Activated CD8-positive, alpha-beta memory T cell treated with anti-CD3 and anti-CD28 coated beads, Interleukin-2, amount 10 ng/mL, durations not matched to agents 7 days and 5 days (primary cell): Measurements from ENCODE around the gene AHI1. TPM values are rescaled to one million over a fixed set of nuclear protein-coding genes. Genes with fewer than 3 reads are reported as not detected.

Experiments
- ATAC-seq: fragments of 150-1000 bp; cut with Tn5 transposase; one replicate; pipeline ENCODE4 v1.10.0; 2021; ENCODE audit warnings: moderate library complexity
- CTCF ChIA-PET: fragments of 350-600 bp; sonication (Branson Sonifier 250); formaldehyde crosslinking; loops from one replicate; lab custom pipeline; 2021; ENCODE audit warnings: antibody characterized with exemption; lab: Charles Lee
- DNase-seq: peaks from one replicate; pipeline ENCODE4 v3.0.0-alpha.2; 2020
- H3K27ac Mint-ChIP-seq: one replicate; pipeline ENCODE4 v1.8.0; 2021; ENCODE audit warnings: mild to moderate bottlenecking, mixed read lengths
- H3K27me3 Mint-ChIP-seq: one replicate; pipeline ENCODE4 v1.8.0; 2021; ENCODE audit warnings: mixed read lengths
- H3K36me3 Mint-ChIP-seq: one replicate; pipeline ENCODE4 v1.8.0; 2021; ENCODE audit warnings: mild to moderate bottlenecking, mixed read lengths
- H3K4me1 Mint-ChIP-seq: one replicate; pipeline ENCODE4 v1.8.0; 2021; ENCODE audit warnings: mixed read lengths
- H3K4me3 Mint-ChIP-seq: one replicate; pipeline ENCODE4 v1.8.0; 2021; ENCODE audit warnings: mild to moderate bottlenecking, moderate library complexity, mixed read lengths
- H3K9me3 Mint-ChIP-seq: one replicate; pipeline ENCODE4 v1.8.0; 2022; ENCODE audit warnings: low read depth, mixed read lengths
- total RNA-seq, 2 experiments: library from RNA; stranded (reverse); gene quantifications; one replicate each; pipeline ENCODE4 v1.2.3, GENCODE V29; 2021

Gene AHI1
- total RNA-seq, 2 experiments from 2014 or later = 29.8 to 88.0 TPM

GRCh38 chr6:135527116-135527959 lies 29.8 kb upstream of the AHI1 start:
- no peaks in the 10 kb centered on the region for H3K27me3 Mint-ChIP-seq
- H3K36me3 Mint-ChIP-seq = peaks cover 1% of the 10 kb centered on the region
- peaks cover 6% of the 10 kb centered on the region for H3K4me1 Mint-ChIP-seq
- DNase-seq (no peak), ATAC-seq (no peak)
- no peak overlapping the region for H3K4me3 Mint-ChIP-seq
- H3K9me3 Mint-ChIP-seq = no peaks in the 10 kb centered on the region
- H3K27ac Mint-ChIP-seq = no peak overlapping the region
- CTCF ChIA-PET = interaction anchor here (2.1 kb wide), 1 partner anchor 9 kb away, joined by 11 read pairs; no protein-coding TSS in a partner anchor

- DNase-seq (no peak), ATAC-seq (no peak)
- no peak overlapping the region for H3K4me3 Mint-ChIP-seq
- H3K36me3 Mint-ChIP-seq = peaks cover 5% of the 10 kb centered on the region
- CTCF ChIA-PET = interaction anchor here (2.1 kb wide), 1 partner anchor 10 kb away, joined by 11 read pairs; no protein-coding TSS in a partner anchor
- H3K9me3 Mint-ChIP-seq = no peaks in the 10 kb centered on the region
- H3K4me1 Mint-ChIP-seq = peaks cover 6% of the 10 kb centered on the region
- H3K27me3 Mint-ChIP-seq = no peaks in the 10 kb centered on the region
- H3K27ac Mint-ChIP-seq = no peak overlapping the region
Measured at GRCh38 chr6:135525594-135525993, 28.1 kb upstream of the AHI1 start.

- no peak for DNase-seq
- H3K36me3 Mint-ChIP-seq = peaks cover 12% of the 10 kb centered on the region
- peaks cover 19% of the 10 kb centered on the region for H3K4me1 Mint-ChIP-seq
- no peak overlapping the region for H3K4me3 Mint-ChIP-seq
- H3K9me3 Mint-ChIP-seq = peaks cover 6% of the 10 kb centered on the region
- no peak overlapping the region for H3K27ac Mint-ChIP-seq
- CTCF ChIA-PET = no interaction called here
- no peaks in the 10 kb centered on the region for H3K27me3 Mint-ChIP-seq
- ATAC-seq = no peak
Measured at GRCh38 chr6:135522965-135523692, 25.6 kb upstream of the AHI1 start.

GRCh38 chr6:135521431-135521830 lies 23.9 kb upstream of the AHI1 start:
- no peak overlapping the region for H3K4me3 Mint-ChIP-seq

GRCh38 chr6:135520781-135521180 lies 23.2 kb upstream of the AHI1 start:
- DNase-seq = no peak
- Mint-ChIP-seq H3K27ac (no peak overlapping the region), H3K4me3 (no peak overlapping the region), H3K36me3 (peaks cover 18% of the 10 kb centered on the region), H3K9me3 (peaks cover 12% of the 10 kb centered on the region), H3K27me3 (no peaks in the 10 kb centered on the region), H3K4me1 (peaks cover 19% of the 10 kb centered on the region)
- ATAC-seq = no peak
- CTCF ChIA-PET = interaction anchor here (1.1 to 1.6 kb wide), 3 partner anchors 12 to 15 kb away, joined by 3 to 5 read pairs (median 3); no protein-coding TSS in a partner anchor

More at GRCh38 chr6:135521431-135521830, 23.9 kb upstream of the AHI1 start:
- DNase-seq (no peak), ATAC-seq (no peak)
- peaks cover 19% of the 10 kb centered on the region for H3K4me1 Mint-ChIP-seq
- CTCF ChIA-PET = no interaction called here
- H3K27ac Mint-ChIP-seq = no peak overlapping the region
- H3K9me3 Mint-ChIP-seq = peaks cover 12% of the 10 kb centered on the region
- H3K27me3 Mint-ChIP-seq = no peaks in the 10 kb centered on the region
- peaks cover 18% of the 10 kb centered on the region for H3K36me3 Mint-ChIP-seq

- peaks cover 19% of the 10 kb centered on the region for H3K4me1 Mint-ChIP-seq
- no peak overlapping the region for H3K27ac Mint-ChIP-seq
- no peaks in the 10 kb centered on the region for H3K27me3 Mint-ChIP-seq
- peaks cover 12% of the 10 kb centered on the region for H3K9me3 Mint-ChIP-seq
- H3K4me3 Mint-ChIP-seq = no peak overlapping the region
- peak; percentile 53 for ATAC-seq
- H3K36me3 Mint-ChIP-seq = peaks cover 18% of the 10 kb centered on the region
- CTCF ChIA-PET = interaction anchor here (0.7 to 0.9 kb wide), 3 partner anchors 47 to 696 kb away, joined by 3 read pairs; no protein-coding TSS in a partner anchor
- no peak for DNase-seq
Measured at GRCh38 chr6:135519348-135519747, 21.8 kb upstream of the AHI1 start.

GRCh38 chr6:135517527-135517926 lies 20.0 kb upstream of the AHI1 start:
- H3K9me3 Mint-ChIP-seq = peaks cover 12% of the 10 kb centered on the region
- peaks cover 17% of the 10 kb centered on the region for H3K36me3 Mint-ChIP-seq
- no peaks in the 10 kb centered on the region for H3K27me3 Mint-ChIP-seq
- ATAC-seq = no peak
- H3K4me1 Mint-ChIP-seq = peaks cover 13% of the 10 kb centered on the region
- no peak overlapping the region for H3K4me3 Mint-ChIP-seq
- no peak overlapping the region for H3K27ac Mint-ChIP-seq
- CTCF ChIA-PET = interaction anchor here (0.7 kb wide), 1 partner anchor 12 kb away, joined by 3 read pairs; no protein-coding TSS in a partner anchor
- DNase-seq = no peak

- Mint-ChIP-seq H3K9me3 (peaks cover 13% of the 10 kb centered on the region), H3K27ac (no peak overlapping the region), H3K4me1 (peaks cover 10% of the 10 kb centered on the region), H3K36me3 (peaks cover 12% of the 10 kb centered on the region), H3K4me3 (no peak overlapping the region), H3K27me3 (no peaks in the 10 kb centered on the region)
- CTCF ChIA-PET = interaction anchor here (1.0 kb wide), 1 partner anchor 712 kb away, joined by 3 read pairs; no protein-coding TSS in a partner anchor
- no peak for DNase-seq
- no peak for ATAC-seq
Measured at GRCh38 chr6:135514706-135515105, 17.2 kb upstream of the AHI1 start.

- H3K27ac Mint-ChIP-seq = peak overlapping the region; percentile 59
- peak; percentile 90 for ATAC-seq
- no peak overlapping the region for H3K4me3 Mint-ChIP-seq
- no peaks in the 10 kb centered on the region for H3K27me3 Mint-ChIP-seq
- H3K4me1 Mint-ChIP-seq = peaks cover 12% of the 10 kb centered on the region
- no peaks in the 10 kb centered on the region for H3K36me3 Mint-ChIP-seq
- DNase-seq = no peak
- no peaks in the 10 kb centered on the region for H3K9me3 Mint-ChIP-seq
- CTCF ChIA-PET = interaction anchor here (0.8 to 3.5 kb wide), 18 partner anchors 8 to 724 kb away, joined by 3 to 26 read pairs (median 4); partner anchors contain the start of gene AHI1
Measured at GRCh38 chr6:135506270-135506997, 8.9 kb upstream of the AHI1 start.

GRCh38 chr6:135505648-135506047 lies 8.1 kb upstream of the AHI1 start:
- H3K36me3 Mint-ChIP-seq = no peaks in the 10 kb centered on the region
- no peak for DNase-seq
- peaks cover 12% of the 10 kb centered on the region for H3K4me1 Mint-ChIP-seq
- H3K4me3 Mint-ChIP-seq = no peak overlapping the region
- H3K27ac Mint-ChIP-seq = no peak overlapping the region
- H3K9me3 Mint-ChIP-seq = no peaks in the 10 kb centered on the region
- no peaks in the 10 kb centered on the region for H3K27me3 Mint-ChIP-seq
- CTCF ChIA-PET = interaction anchor here (0.8 to 3.5 kb wide), 13 partner anchors 7 to 725 kb away, joined by 3 to 26 read pairs (median 4); partner anchors contain the start of gene AHI1
- ATAC-seq = no peak

- H3K9me3 Mint-ChIP-seq = no peaks in the 10 kb centered on the region
- CTCF ChIA-PET = interaction anchor here (0.8 to 3.5 kb wide), 5 partner anchors 11 to 722 kb away, joined by 3 to 26 read pairs (median 4); no protein-coding TSS in a partner anchor
- no peaks in the 10 kb centered on the region for H3K27me3 Mint-ChIP-seq
- peaks cover 12% of the 10 kb centered on the region for H3K4me1 Mint-ChIP-seq
- ATAC-seq (no peak), DNase-seq (no peak)
- H3K36me3 Mint-ChIP-seq = no peaks in the 10 kb centered on the region
- no peak overlapping the region for H3K4me3 Mint-ChIP-seq
- H3K27ac Mint-ChIP-seq = no peak overlapping the region
Measured at GRCh38 chr6:135505222-135505621, 7.7 kb upstream of the AHI1 start.

- CTCF ChIA-PET = interaction anchor here (1.4 to 3.5 kb wide), 2 partner anchors 172 to 722 kb away, joined by 3 to 26 read pairs; no protein-coding TSS in a partner anchor
- no peak overlapping the region for H3K27ac Mint-ChIP-seq
- no peaks in the 10 kb centered on the region for H3K27me3 Mint-ChIP-seq
- no peaks in the 10 kb centered on the region for H3K36me3 Mint-ChIP-seq
- peaks cover 12% of the 10 kb centered on the region for H3K4me1 Mint-ChIP-seq
- DNase-seq = no peak
- no peak overlapping the region for H3K4me3 Mint-ChIP-seq
- H3K9me3 Mint-ChIP-seq = no peaks in the 10 kb centered on the region
- no peak for ATAC-seq
Measured at GRCh38 chr6:135504734-135505133, 7.2 kb upstream of the AHI1 start.
